Kasumi-1 (cell line): ENCODE results near the gene LCP2.
A peak's percentile ranks its signal among the peaks of the same experiment; 100 is the strongest.
"Not testable (repeated sequence)": the region's sequence is repeated elsewhere in the genome, so short reads cannot be mapped to it uniquely, and the experiment has no call there.

Experiments used
- DNase-seq, 2 experiments: peaks; one replicate each; lab custom pipeline; 2025; lab: John Stamatoyannopoulos, UW

The LCP2 gene

GRCh38 chr5:170273968-170274710, 23.4 kb downstream of the LCP2 start:
- DNase-seq, result peak; percentile 30 to 56

- DNase-seq, result no peak
Measured at GRCh38 chr5:170270293-170271069, 27.1 kb downstream of the LCP2 start.

GRCh38 chr5:170269579-170269978, 28.0 kb downstream of the LCP2 start:
- DNase-seq, result peak; percentile 73 to 75

- DNase-seq, result peak; percentile 96 to 98
Measured at GRCh38 chr5:170268884-170269283, 28.7 kb downstream of the LCP2 start.

GRCh38 chr5:170268153-170268689, 29.4 kb downstream of the LCP2 start:
- no peak for DNase-seq

GRCh38 chr5:170267431-170268152, 30.0 kb downstream of the LCP2 start:
- DNase-seq, result peak; percentile 84 to 86

- no peak for DNase-seq
Measured at GRCh38 chr5:170266570-170267381, 30.8 kb downstream of the LCP2 start.

- DNase-seq, result no peak
Measured at GRCh38 chr5:170265522-170265921, 32.1 kb downstream of the LCP2 start.

GRCh38 chr5:170263906-170264305, 33.7 kb downstream of the LCP2 start:
- DNase-seq, result no peak

GRCh38 chr5:170262061-170263045, 35.2 kb downstream of the LCP2 start:
- no peak for DNase-seq

- DNase-seq, result no peak
Measured at GRCh38 chr5:170261528-170262043, 36.0 kb downstream of the LCP2 start.

- DNase-seq, result no peak
Measured at GRCh38 chr5:170257370-170257769, 40.2 kb downstream of the LCP2 start.

- no peak for DNase-seq
Measured at GRCh38 chr5:170256571-170256970, 41.0 kb downstream of the LCP2 start.

GRCh38 chr5:170254056-170254455, 43.5 kb downstream of the LCP2 start:
- DNase-seq, result no peak

- no peak for DNase-seq
Measured at GRCh38 chr5:170252720-170253350, 44.7 kb downstream of the LCP2 start.

- DNase-seq, result no peak
Measured at GRCh38 chr5:170252109-170252508, 45.5 kb downstream of the LCP2 start.

GRCh38 chr5:170251462-170251861, 46.1 kb downstream of the LCP2 start:
- DNase-seq, result no peak

- no peak for DNase-seq
Measured at GRCh38 chr5:170250810-170251317, 46.7 kb downstream of the LCP2 start.

GRCh38 chr5:170249355-170249754, 48.2 kb downstream of the LCP2 start:
- DNase-seq, result no peak

- DNase-seq, result not testable (repeated sequence)
Measured at GRCh38 chr5:170248931-170249227, 48.7 kb downstream of the LCP2 start.
